Osteocyte (in vitro differentiated cells): Measurements from ENCODE around the gene MED13L. TPM values are rescaled to one million over a fixed set of nuclear protein-coding genes. Genes with fewer than 3 reads are reported as not detected.

Source experiments
- DNase-seq: peaks from one replicate; pipeline ENCODE4 v3.0.0; 2021; ENCODE audit warnings: mixed read lengths; ENCODE audit not compliant: unreplicated experiment; ENCODE audit errors: extremely low spot score
- H3K27ac Mint-ChIP-seq: one replicate; pipeline ENCODE4 v1.8.0; 2021; ENCODE audit warnings: mild to moderate bottlenecking, mixed read lengths; ENCODE audit not compliant: unreplicated experiment
- H3K27me3 Mint-ChIP-seq: one replicate; pipeline ENCODE4 v1.8.0; 2021; ENCODE audit warnings: mixed read lengths; ENCODE audit not compliant: unreplicated experiment
- H3K36me3 Mint-ChIP-seq: one replicate; pipeline ENCODE4 v1.8.0; 2021; ENCODE audit warnings: mixed read lengths; ENCODE audit not compliant: unreplicated experiment
- H3K4me1 Mint-ChIP-seq: one replicate; pipeline ENCODE4 v1.8.0; 2021; ENCODE audit warnings: mixed read lengths; ENCODE audit not compliant: unreplicated experiment
- H3K4me3 Mint-ChIP-seq: one replicate; pipeline ENCODE4 v1.8.0; 2021; ENCODE audit warnings: mild to moderate bottlenecking, moderate library complexity, mixed read lengths; ENCODE audit not compliant: unreplicated experiment
- H3K9me3 Mint-ChIP-seq: one replicate; pipeline ENCODE4 v1.8.0; 2021; ENCODE audit warnings: mixed read lengths; ENCODE audit not compliant: unreplicated experiment
- total RNA-seq: library from RNA; stranded (reverse); gene quantifications from 2 replicates; pipeline ENCODE4 v1.2.1, GENCODE V29; 2021
- TF ChIP-seq, protein P1 (sequence below): fragments of 200-600 bp; sonication (generic); IDR thresholded peaks from 2 replicates; pipeline ENCODE4 v1.5.0; 2021; ENCODE audit warnings: antibody characterized with exemption, mild to moderate bottlenecking, moderate library complexity

MED13L gene
- total RNA-seq, 1 donor from 2014 or later: 229 TPM

DNA sequence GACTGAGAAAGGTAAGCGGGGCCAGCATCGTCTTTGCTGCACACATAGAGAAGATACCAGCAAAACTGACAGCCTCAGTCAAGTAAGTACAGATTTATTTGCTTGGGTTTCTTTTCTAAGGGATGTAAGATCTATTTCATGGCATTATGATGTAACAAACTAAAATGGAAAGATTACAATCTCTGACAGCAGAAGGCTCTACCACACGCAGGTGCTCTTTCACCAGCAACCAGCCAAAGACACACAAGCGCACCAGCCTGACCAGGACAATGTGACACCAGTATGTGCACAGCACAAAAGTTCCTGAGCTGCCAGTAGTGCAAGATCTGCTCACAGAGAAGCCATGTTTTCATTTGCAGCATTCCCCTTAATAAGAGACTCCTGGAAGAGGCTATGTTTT is 311.1 kb downstream of the MED13L start:
- Mint-ChIP-seq H3K4me3 (no peak overlapping the region), H3K4me1 (peaks cover 22% of the 10 kb centered on the region), H3K27ac (peak overlapping the region; percentile 41), H3K9me3 (no peaks in the 10 kb centered on the region), H3K36me3 (peaks cover 68% of the 10 kb centered on the region), H3K27me3 (no peaks in the 10 kb centered on the region)
- TF ChIP-seq, protein P1, sequence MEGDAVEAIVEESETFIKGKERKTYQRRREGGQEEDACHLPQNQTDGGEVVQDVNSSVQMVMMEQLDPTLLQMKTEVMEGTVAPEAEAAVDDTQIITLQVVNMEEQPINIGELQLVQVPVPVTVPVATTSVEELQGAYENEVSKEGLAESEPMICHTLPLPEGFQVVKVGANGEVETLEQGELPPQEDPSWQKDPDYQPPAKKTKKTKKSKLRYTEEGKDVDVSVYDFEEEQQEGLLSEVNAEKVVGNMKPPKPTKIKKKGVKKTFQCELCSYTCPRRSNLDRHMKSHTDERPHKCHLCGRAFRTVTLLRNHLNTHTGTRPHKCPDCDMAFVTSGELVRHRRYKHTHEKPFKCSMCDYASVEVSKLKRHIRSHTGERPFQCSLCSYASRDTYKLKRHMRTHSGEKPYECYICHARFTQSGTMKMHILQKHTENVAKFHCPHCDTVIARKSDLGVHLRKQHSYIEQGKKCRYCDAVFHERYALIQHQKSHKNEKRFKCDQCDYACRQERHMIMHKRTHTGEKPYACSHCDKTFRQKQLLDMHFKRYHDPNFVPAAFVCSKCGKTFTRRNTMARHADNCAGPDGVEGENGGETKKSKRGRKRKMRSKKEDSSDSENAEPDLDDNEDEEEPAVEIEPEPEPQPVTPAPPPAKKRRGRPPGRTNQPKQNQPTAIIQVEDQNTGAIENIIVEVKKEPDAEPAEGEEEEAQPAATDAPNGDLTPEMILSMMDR: no peak
- no peak for DNase-seq

DNA sequence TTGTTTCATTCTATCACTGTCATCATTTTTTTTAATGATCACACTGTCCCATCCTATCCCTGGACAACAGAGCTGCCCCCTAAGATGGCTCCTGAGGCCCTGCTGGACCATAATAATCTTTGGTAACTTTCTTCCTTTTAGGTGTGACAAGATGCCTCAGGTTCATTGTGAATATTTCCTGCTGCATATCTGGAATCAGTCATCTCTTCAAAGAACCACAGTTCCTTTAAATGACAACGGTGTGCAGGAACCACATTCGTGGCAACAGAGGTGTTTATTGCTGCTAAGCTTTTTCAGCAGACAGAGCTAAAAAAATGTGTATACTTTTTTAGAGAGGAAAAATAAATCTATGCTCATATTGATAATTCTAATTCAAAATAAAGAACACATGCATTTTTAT is 312.9 kb downstream of the MED13L start:
- Mint-ChIP-seq H3K27me3 (no peaks in the 10 kb centered on the region), H3K9me3 (no peaks in the 10 kb centered on the region), H3K4me3 (no peak overlapping the region), H3K36me3 (peaks cover 65% of the 10 kb centered on the region), H3K4me1 (peaks cover 31% of the 10 kb centered on the region), H3K27ac (peak overlapping the region; percentile 31)
- TF ChIP-seq, protein P1: no peak
- DNase-seq: no peak

DNA sequence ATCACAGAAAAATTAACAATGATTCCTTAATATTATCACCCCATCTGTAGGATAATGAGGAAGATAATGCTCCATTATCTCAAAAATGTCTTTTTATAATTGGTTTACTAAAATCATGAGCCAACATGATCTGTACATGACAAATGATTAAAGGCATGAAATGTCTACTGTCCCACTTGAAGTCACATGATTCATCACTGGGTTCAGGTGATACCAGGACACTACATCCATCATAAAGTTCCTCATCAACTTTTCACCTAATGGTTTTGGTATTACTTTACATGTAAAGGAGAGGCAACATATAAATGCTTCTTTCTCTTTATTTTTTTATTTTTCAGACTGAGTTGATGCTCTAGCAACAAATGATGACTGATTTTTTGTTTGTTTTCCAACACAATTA is 313.3 kb downstream of the MED13L start:
- H3K4me1 Mint-ChIP-seq: peaks cover 31% of the 10 kb centered on the region
- H3K36me3 Mint-ChIP-seq: peaks cover 64% of the 10 kb centered on the region
- TF ChIP-seq, protein P1: no peak
- H3K27ac Mint-ChIP-seq: peak overlapping the region; percentile 31
- H3K4me3 Mint-ChIP-seq: no peak overlapping the region
- no peak for DNase-seq
- H3K9me3 Mint-ChIP-seq: no peaks in the 10 kb centered on the region
- H3K27me3 Mint-ChIP-seq: no peaks in the 10 kb centered on the region

DNA sequence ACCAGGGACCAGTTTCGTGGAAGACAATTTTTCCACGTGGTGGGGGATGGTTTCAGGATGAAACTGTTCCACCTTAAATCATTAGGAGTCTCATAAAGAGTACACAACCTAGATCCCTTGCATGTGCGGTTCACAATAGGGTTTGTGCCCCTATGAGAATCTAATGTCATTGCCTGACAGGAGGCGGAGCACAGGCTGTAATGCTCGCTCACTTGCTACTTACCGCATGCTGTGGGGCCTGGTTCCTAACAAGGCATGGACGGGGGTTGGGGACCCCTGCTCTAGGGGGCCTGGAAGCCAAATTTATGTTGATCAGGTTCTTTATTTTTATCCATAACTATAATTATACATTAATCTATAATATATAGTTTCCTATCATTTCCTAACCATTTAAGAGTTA is 315.3 kb downstream of the MED13L start:
- TF ChIP-seq, protein P1: no peak
- no peaks in the 10 kb centered on the region for H3K27me3 Mint-ChIP-seq
- no peak overlapping the region for H3K4me3 Mint-ChIP-seq
- peaks cover 63% of the 10 kb centered on the region for H3K36me3 Mint-ChIP-seq
- no peaks in the 10 kb centered on the region for H3K9me3 Mint-ChIP-seq
- no peak for DNase-seq
- H3K4me1 Mint-ChIP-seq: peaks cover 31% of the 10 kb centered on the region
- no peak overlapping the region for H3K27ac Mint-ChIP-seq

DNA sequence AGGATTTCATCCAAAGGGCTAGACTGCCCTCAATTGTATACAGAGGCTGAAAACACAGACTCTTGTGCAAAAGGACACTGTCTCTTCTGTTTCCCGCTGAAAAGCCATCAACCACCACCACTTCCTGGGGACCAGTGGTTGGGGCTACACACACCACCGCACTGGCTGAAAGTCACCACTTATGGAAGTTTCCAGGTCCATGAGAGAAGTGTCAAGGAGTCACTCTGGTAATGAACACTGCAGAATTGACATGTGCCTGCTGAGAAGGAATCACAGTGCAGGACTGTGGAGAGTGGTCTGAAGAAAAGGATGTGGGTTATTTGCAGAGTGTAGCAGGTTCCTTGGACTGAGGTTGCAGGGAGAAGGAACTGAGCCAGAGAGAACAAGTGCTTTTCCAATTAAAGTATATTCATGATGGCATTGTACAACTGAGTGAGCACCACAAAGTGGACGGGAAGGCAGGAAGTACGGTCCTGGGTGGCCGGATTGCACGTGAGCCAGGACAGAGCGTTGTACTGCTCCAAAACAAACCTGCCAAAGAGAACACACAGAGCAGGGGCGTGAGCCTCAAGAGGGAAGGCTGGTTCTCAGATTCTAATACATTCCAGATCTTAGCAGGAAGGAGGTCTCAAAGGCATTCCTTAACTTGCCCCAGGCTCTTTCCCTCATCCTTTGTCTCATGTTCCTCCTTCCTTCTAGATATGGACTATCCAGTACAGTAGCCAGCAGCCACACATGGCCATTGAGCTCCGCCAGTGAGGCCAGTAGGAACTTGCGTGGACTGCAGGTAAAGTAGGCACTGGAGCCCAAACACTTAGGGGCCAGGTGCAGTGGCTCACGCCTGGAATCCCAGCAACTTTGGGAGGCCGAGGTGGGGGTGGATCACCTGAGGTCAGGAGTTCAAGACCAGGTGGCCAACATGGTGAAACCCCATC is 316.4 kb downstream of the MED13L start:
- TF ChIP-seq, protein P1: no peak
- Mint-ChIP-seq H3K9me3 (no peaks in the 10 kb centered on the region), H3K27me3 (no peaks in the 10 kb centered on the region), H3K4me3 (no peak overlapping the region), H3K4me1 (peaks cover 31% of the 10 kb centered on the region), H3K36me3 (peaks cover 61% of the 10 kb centered on the region), H3K27ac (peak overlapping the region; percentile 33)
- no peak for DNase-seq
